Activated CD4-positive, alpha-beta memory T cell treated with anti-CD3 and anti-CD28 coated beads for 36 hours (primary cell): ENCODE data around the gene HOMER3. TPM values are rescaled to one million over a fixed set of nuclear protein-coding genes. Genes with fewer than 3 reads are reported as not detected.

Experiments
- CTCF ChIA-PET: fragments of 350-600 bp; sonication (Branson Sonifier 250); formaldehyde crosslinking; loops from one replicate; lab custom pipeline; 2021; ENCODE audit warnings: antibody characterized with exemption, inconsistent platforms; lab: Charles Lee
- POLR2A ChIA-PET: fragments of 350-600 bp; sonication (Branson Sonifier 250); formaldehyde crosslinking; loops from one replicate; lab custom pipeline; 2021; ENCODE audit warnings: antibody characterized with exemption; lab: Charles Lee
- DNase-seq: peaks from one replicate; pipeline ENCODE4 v3.0.0-alpha.2; 2020
- H3K27ac Mint-ChIP-seq: one replicate; pipeline ENCODE4 v1.8.0; 2021; ENCODE audit warnings: mixed read lengths
- H3K27me3 Mint-ChIP-seq: one replicate; pipeline ENCODE4 v1.8.0; 2021; ENCODE audit warnings: mixed read lengths
- H3K36me3 Mint-ChIP-seq: one replicate; pipeline ENCODE4 v1.8.0; 2021; ENCODE audit warnings: mixed read lengths
- H3K4me1 Mint-ChIP-seq: one replicate; pipeline ENCODE4 v1.8.0; 2021; ENCODE audit warnings: low read depth, mixed read lengths
- H3K4me3 Mint-ChIP-seq: one replicate; pipeline ENCODE4 v1.8.0; 2021; ENCODE audit warnings: mild to moderate bottlenecking, mixed read lengths
- H3K9me3 Mint-ChIP-seq: one replicate; pipeline ENCODE4 v1.8.0; 2021; ENCODE audit warnings: mixed read lengths
- intact Hi-C: fragments of 100-400 bp; cut with micrococcal nuclease; formaldehyde crosslinking; loops from one replicate; pipeline ENCODE4 v1.15.1; 2023
- total RNA-seq, 2 experiments: library from RNA; stranded (reverse); gene quantifications; one replicate each; pipeline ENCODE4 v1.2.3, GENCODE V29; 2021

HOMER3 gene
- total RNA-seq, 2 experiments from 2014 or later = 0.77 to 1.2 TPM

DNA sequence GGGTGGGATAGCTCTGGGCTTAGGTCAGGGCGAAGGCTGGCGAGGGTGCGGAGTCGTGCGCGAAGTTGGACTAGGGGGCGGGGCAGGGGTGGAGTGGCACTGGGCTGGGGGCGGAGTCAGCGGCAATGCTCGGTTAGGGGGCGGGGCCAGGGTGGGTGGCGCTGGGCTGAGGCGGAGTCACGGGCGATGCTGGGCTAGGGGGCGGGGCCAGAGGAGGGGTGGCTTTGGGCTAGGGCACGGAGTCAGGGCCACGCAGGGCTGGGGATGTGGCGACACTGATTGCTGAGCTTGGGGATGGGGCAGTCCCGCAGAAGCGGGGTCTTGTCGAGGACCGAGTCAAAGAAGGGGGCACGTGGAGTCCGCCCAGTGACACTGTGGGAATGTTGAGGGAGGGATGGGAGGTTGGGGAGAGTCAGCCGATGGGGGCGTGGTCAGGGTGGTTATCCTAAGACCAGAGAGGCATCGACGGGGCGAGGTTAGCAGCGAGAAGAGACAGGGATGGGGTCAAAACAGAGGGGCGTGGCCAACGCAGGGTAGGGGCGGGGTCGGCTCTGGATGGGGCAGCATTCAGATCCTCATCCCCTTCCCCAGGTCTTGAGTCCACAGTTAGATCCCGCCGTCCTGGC, 8.7 kb downstream of the HOMER3 start:
- H3K27ac Mint-ChIP-seq = no peak overlapping the region
- CTCF ChIA-PET = no interaction called here
- intact Hi-C loops = loop anchor here (1.0 kb wide), 1 partner anchor 13 kb away; the partner anchor contains the start of genes COPE and DDX49

DNA sequence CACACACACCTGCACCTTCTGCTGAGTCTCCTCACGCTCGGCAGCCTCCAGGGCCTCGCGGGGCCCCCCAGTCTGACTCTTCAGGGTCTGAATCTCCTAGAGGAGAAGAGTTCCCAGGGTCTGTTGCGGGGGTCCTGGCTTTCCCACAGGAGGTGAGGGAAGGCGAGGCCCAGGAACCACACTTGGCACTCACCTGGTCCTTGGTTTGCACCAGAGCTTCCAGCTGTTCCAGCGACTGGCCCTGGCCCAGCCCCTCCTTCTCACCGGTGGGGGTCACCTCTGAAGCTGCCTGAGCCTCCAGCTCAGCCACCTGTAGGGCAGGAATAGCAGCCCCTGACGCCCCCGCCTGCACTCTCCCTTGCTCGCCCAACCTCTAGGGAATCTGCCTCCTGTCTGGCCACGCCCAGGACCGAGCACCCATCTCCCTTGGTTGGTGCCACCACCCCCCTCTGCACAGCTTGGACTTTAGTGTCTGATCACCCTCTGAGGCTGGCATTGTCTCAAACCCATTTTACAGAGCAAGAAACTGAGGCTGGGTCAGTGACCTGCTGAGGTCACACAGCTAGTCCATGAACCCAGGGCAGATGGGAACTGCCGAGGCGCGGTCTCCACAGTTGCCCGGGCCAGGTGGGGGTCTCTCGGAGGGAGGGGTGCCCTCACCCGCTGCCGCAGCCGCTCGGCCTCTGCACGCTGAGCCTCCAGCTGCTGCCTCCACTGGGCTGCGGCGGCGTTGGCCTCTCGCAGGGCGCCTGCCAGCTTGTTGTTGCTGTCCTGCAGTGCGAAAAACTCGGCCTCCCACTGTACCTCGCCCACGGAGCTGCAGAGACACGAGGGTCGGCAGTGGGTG, 9.5 kb downstream of the HOMER3 start:
- intact Hi-C loops = loop anchor here (1.0 kb wide), 1 partner anchor 12 kb away; the partner anchor contains the start of genes COPE and DDX49
- no peak overlapping the region for H3K4me3 Mint-ChIP-seq
- POLR2A ChIA-PET = no interaction called here
- CTCF ChIA-PET = no interaction called here
- no peak overlapping the region for H3K27ac Mint-ChIP-seq
- peaks cover 6% of the 10 kb centered on the region for H3K4me1 Mint-ChIP-seq
- peaks cover 12% of the 10 kb centered on the region for H3K27me3 Mint-ChIP-seq
- DNase-seq = no peak
- H3K9me3 Mint-ChIP-seq = no peaks in the 10 kb centered on the region
- peaks cover 5% of the 10 kb centered on the region for H3K36me3 Mint-ChIP-seq

More for the DNA sequence above, 8.7 kb downstream of the HOMER3 start:
- Mint-ChIP-seq H3K9me3 (no peaks in the 10 kb centered on the region), H3K36me3 (peaks cover 5% of the 10 kb centered on the region), H3K4me3 (peak overlapping the region; percentile 71), H3K27me3 (peaks cover 12% of the 10 kb centered on the region), H3K4me1 (peaks cover 6% of the 10 kb centered on the region)
- POLR2A ChIA-PET = interaction anchor here (0.6 kb wide), 1 partner anchor 13 kb away, joined by 3 read pairs; the partner anchor contains the start of genes COPE and DDX49
- peak; percentile 90 for DNase-seq

DNA sequence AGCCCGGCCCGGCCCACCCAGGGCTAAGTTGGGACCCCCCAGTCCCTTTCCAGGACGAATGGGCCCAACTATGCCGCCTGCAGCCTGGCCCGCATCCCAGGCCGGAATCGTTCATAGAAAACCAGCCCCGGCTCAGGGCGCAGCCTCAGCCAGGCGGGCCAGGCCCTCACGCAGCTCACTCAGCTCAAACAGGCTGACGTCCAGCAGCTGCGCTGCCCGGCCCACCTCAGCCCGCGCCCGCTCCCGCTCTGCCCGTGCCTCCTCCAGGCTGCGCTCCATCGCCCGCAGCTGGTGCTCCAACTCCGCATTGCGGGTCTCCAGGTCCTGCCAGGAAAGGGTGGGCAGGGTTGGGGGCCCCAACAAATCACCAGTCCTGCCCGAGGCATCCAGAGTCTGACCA, 11.7 kb downstream of the HOMER3 start:
- H3K27me3 Mint-ChIP-seq = peaks cover 11% of the 10 kb centered on the region
- no peaks in the 10 kb centered on the region for H3K9me3 Mint-ChIP-seq
- POLR2A ChIA-PET = interaction anchor here (1.2 to 2.5 kb wide), 2 partner anchors 9 to 10 kb away, joined by 3 to 13 read pairs; partner anchors contain the start of genes COPE and DDX49
- no peak overlapping the region for H3K27ac Mint-ChIP-seq
- intact Hi-C loops = no loop called here
- CTCF ChIA-PET = no interaction called here
- H3K4me3 Mint-ChIP-seq = no peak overlapping the region
- no peak for DNase-seq
- H3K36me3 Mint-ChIP-seq = peaks cover 18% of the 10 kb centered on the region
- H3K4me1 Mint-ChIP-seq = peaks cover 6% of the 10 kb centered on the region

DNA sequence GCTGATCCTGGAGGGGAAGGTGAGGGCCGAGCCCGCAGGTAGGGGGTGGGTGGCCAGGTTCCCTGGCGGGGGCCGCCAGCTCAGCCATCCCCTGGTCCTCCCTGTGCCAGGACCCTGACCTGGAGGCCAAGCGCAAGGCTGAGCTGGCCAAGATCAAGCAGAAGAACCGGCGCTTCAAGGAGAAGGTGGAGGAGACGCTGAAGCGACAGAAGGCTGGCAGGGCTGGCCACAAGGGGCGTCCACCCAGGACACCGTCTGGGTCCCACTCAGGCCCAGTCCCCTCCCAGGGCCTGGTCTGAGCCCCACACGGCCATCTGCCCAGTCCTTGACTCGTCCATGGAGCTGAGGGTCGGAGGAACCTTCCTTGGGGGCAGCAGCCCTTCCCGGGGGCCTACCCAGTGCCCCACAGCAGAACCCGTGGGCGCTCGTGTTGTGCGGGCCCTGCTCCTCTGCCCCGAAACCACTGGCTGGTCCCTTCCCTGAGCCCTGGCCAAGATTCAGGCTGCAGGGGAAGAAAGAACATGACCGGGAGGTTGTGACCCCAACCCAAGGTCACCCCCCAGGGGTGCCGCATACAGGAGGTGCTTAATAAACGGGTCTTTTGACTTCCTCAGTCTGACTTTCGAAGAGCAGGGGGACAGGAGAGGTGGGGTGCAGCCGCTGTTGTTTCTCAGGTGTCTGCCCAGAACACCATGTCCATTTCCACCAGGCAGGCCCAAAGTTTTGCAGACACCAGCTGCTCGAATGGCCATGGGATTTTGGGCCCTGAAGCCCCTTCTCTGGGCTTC, 12.8 kb downstream of the HOMER3 start:
- peaks cover 6% of the 10 kb centered on the region for H3K4me1 Mint-ChIP-seq
- no peak overlapping the region for H3K27ac Mint-ChIP-seq
- POLR2A ChIA-PET = interaction anchor here (2.5 kb wide), 1 partner anchor 9 kb away, joined by 13 read pairs; the partner anchor contains the start of genes COPE and DDX49
- no peak overlapping the region for H3K4me3 Mint-ChIP-seq
- H3K9me3 Mint-ChIP-seq = no peaks in the 10 kb centered on the region
- CTCF ChIA-PET = no interaction called here
- peaks cover 3% of the 10 kb centered on the region for H3K27me3 Mint-ChIP-seq
- intact Hi-C loops = no loop called here
- peaks cover 22% of the 10 kb centered on the region for H3K36me3 Mint-ChIP-seq
- no peak for DNase-seq

DNA sequence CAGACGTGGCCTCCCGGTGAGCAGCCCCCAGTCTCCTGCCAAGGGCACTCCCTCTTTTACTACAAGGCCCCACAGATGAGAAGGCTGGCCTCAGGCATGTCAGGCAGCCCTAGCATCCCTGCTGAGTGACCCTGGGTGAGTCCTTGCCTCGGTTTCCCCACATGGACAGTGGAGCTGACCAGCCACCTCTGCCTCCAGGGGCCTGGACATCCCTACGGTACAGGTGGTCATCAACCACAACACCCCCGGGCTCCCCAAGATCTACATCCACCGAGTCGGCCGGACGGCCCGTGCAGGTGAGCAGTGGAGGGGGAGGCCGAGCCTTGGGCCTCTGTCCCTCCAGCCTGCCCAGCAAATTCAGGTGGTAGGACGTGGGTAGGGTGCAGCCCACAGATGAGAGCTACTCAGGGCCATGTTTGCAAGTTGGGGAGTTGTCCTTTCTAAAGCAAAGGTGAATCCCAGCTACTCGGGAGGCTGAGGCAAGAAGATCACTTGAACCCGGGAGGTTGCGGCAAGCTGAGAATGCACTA, 16.3 kb downstream of the HOMER3 start:
- Mint-ChIP-seq H3K27me3 (no peaks in the 10 kb centered on the region), H3K4me3 (no peak overlapping the region), H3K9me3 (no peaks in the 10 kb centered on the region), H3K4me1 (peaks cover 13% of the 10 kb centered on the region), H3K36me3 (peaks cover 32% of the 10 kb centered on the region), H3K27ac (no peak overlapping the region)
- no peak for DNase-seq
- ChIA-PET CTCF (no interaction called here), POLR2A (no interaction called here)
- intact Hi-C loops = no loop called here

DNA sequence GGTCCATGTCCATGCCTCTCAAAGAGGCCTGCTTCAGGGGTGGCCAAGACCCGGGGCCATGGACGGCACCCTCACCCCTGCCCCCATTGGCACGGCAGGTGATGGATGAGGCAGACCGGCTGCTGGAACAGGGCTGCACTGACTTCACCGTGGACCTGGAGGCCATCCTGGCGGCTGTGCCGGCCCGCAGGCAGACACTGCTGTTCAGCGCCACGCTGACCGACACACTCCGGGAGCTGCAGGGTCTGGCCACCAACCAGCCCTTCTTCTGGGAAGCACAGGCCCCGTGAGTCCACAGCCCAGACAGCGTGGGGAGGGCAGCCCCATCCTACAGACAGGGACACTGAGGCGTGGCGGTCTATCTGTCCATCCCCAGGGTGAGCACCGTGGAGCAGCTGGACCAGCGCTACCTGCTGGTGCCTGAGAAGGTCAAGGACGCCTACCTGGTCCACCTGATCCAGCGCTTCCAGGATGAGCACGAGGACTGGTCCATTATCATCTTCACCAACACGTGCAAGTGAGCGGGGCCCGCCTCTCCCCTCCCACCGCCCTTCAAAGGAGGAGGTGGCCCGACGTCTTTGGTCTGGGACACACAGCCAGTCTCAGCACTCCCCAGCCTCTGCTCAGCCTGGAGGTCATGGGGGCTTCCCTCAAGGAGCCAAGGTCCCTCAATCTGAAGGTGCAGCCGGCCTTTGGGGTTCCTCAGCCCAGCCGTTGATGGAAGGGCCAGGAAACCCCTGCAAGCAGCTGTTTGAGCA, 18.6 kb downstream of the HOMER3 start:
- no peak overlapping the region for H3K27ac Mint-ChIP-seq
- no peak overlapping the region for H3K4me3 Mint-ChIP-seq
- ChIA-PET POLR2A (no interaction called here), CTCF (no interaction called here)
- H3K36me3 Mint-ChIP-seq = peaks cover 39% of the 10 kb centered on the region
- H3K27me3 Mint-ChIP-seq = no peaks in the 10 kb centered on the region
- intact Hi-C loops = no loop called here
- no peaks in the 10 kb centered on the region for H3K9me3 Mint-ChIP-seq
- DNase-seq = no peak
- H3K4me1 Mint-ChIP-seq = peaks cover 27% of the 10 kb centered on the region

DNA sequence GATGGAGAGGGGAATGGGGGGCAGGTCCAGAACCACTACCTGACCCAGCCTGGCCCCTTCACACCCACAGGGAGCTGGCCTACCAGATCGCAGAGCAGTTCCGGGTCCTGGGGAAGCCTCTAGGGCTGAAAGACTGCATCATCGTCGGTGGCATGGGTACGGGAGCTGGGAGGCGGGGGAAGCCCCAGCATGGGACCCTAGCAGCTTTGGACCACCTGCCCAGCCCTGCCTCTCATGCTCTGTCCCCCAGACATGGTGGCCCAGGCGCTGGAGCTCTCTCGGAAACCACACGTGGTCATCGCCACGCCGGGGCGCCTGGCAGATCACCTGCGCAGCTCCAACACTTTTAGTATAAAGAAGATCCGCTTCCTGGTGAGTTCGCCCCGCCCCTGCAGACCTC, 19.4 kb downstream of the HOMER3 start:
- Mint-ChIP-seq H3K36me3 (peaks cover 37% of the 10 kb centered on the region), H3K27me3 (no peaks in the 10 kb centered on the region), H3K27ac (no peak overlapping the region), H3K9me3 (no peaks in the 10 kb centered on the region), H3K4me3 (peak overlapping the region; percentile 50), H3K4me1 (peaks cover 31% of the 10 kb centered on the region)
- CTCF ChIA-PET = no interaction called here
- DNase-seq = no peak
- intact Hi-C loops = no loop called here
- POLR2A ChIA-PET = no interaction called here

DNA sequence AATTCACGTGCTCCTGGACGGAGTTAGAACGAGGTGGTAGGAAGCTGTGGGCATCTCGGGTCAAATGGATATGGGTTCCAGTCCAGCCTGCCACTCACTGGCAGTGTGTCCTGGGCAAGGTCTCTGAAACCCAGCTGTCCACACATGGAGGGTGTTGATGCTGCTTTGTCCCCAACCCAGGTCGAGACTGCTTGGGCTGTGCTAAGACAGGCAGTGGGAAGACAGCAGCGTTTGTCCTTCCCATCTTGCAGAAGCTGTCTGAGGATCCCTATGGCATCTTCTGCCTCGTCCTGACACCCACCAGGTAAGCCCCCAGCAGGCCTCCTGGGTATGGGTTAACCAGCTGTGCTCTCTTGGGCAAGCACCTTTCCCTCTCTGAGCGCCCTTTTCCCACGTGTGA, 20.6 kb downstream of the HOMER3 start:
- intact Hi-C loops = no loop called here
- no peaks in the 10 kb centered on the region for H3K9me3 Mint-ChIP-seq
- H3K4me1 Mint-ChIP-seq = peaks cover 35% of the 10 kb centered on the region
- POLR2A ChIA-PET = interaction anchor here (0.6 to 2.1 kb wide), 3 partner anchors 9 to 363 kb away, joined by 3 to 10 read pairs (median 3); partner anchors contain the start of genes KXD1 and UBA52
- no peak overlapping the region for H3K27ac Mint-ChIP-seq
- H3K27me3 Mint-ChIP-seq = no peaks in the 10 kb centered on the region
- peaks cover 34% of the 10 kb centered on the region for H3K36me3 Mint-ChIP-seq
- DNase-seq = no peak
- CTCF ChIA-PET = no interaction called here
- H3K4me3 Mint-ChIP-seq = peak overlapping the region; percentile 89

DNA sequence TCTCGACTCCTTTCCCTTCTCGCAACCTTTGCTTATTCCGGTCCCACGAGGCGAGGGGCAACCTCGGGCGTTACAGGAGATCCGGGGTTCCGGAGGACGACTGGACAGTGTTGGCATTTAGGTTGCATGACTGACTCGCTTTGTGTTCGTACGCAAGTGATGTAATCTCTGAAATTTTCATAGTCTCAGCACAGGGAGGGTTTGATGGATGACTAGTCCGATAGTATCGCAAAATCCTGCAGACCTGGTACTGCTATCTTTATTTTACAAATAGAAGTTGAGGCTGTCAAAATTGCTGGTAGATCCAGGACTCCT, 21.2 kb downstream of the HOMER3 start:
- CTCF ChIA-PET = interaction anchor here (0.9 to 1.7 kb wide), 7 partner anchors 18 to 458 kb away, joined by 3 to 16 read pairs (median 4); partner anchors contain the start of genes ELL, REX1BD and UBA52
- peak overlapping the region; percentile 84 for H3K27ac Mint-ChIP-seq

DNA sequence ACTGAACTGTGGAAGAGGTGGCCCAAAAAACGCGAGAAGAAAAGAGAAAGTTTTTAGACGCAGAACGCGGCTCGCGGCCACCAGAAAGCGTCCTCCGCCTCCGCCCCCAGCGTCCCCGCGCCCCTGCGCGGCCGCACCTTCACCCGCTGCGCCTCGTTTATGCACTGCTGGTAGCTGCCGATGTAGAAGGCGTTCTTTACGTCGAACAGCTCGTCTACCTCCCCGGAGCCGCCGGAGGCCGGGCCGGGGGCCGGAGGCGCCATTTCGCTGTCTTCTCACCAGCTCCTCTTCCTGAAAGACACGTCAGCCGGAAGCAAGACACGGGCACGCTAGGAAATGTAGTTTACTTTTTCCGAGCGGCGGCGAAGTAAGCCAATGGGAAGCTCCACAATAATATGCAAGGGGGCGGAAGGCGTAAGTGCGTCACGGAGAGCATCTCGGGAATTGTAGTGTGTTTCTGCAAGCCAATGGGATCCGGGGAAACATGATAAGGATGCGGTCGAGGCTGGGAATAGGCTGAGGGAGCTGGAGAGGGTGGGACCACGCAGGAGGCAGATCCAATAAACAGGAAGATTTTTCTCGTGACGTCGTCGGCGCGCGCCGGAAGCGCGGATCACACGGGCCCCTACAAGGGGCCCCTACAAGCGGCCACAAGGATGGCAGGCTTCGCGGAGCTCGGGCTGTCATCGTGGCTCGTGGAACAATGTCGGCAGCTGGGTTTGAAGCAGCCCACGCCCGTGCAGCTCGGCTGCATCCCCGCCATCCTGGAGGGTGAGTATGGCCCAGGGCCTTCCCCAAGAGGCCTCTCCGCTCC, 21.7 kb downstream of the HOMER3 start, which contains the start of the genes COPE and DDX49:
Gene COPE (minus strand): TSS at position 302 of the 814 bp plus-strand sequence. CDS start 39 bp downstream, at position 263.
Gene DDX49 (plus strand): TSS at position 630 of the 814 bp plus-strand sequence. CDS start 27 bp downstream, at position 657.
- Mint-ChIP-seq H3K4me3 (peak within 1 kb of the TSS; percentile 89), H3K4me1 (peaks cover 35% of the 10 kb centered on the region), H3K36me3 (peaks cover 28% of the 10 kb centered on the region), H3K27ac (peak within 1 kb of the TSS; percentile 84), H3K9me3 (no peaks in the 10 kb centered on the region), H3K27me3 (no peaks in the 10 kb centered on the region)
- intact Hi-C loops = loop anchor here (1.0 to 5.0 kb wide), 10 partner anchors 13 to 396 kb away; partner anchors contain the start of genes ARMC6, BORCS8, ELL and RFXANK
- ChIA-PET CTCF (interaction anchor here (0.6 to 1.7 kb wide), 12 partner anchors 19 to 458 kb away, joined by 3 to 16 read pairs (median 4); partner anchors contain the start of genes CERS1, ELL, REX1BD and UBA52), POLR2A (interaction anchor here (0.8 to 2.1 kb wide), 11 partner anchors 8 to 348 kb away, joined by 3 to 13 read pairs (median 4); partner anchors contain the start of genes BORCS8, RFXANK, UBA52 and UPF1)
- peak; percentile 99 for DNase-seq

More for the DNA sequence above, 21.2 kb downstream of the HOMER3 start:
- Mint-ChIP-seq H3K9me3 (no peaks in the 10 kb centered on the region), H3K4me1 (peaks cover 35% of the 10 kb centered on the region), H3K27me3 (no peaks in the 10 kb centered on the region), H3K36me3 (peaks cover 34% of the 10 kb centered on the region), H3K4me3 (peak overlapping the region; percentile 89)
- intact Hi-C loops = loop anchor here (1.0 to 5.0 kb wide), 10 partner anchors 12 to 397 kb away; partner anchors contain the start of genes ARMC6, BORCS8, ELL and RFXANK
- POLR2A ChIA-PET = interaction anchor here (0.8 to 2.1 kb wide), 8 partner anchors 9 to 348 kb away, joined by 3 to 10 read pairs (median 4); partner anchors contain the start of genes BORCS8, RFXANK, UBA52 and UPF1
- no peak for DNase-seq
